CD4-positive, alpha-beta T cell treated with Interferon alpha-2 for 1 hour (primary cell): ENCODE results near the gene DHRSX.
"Not testable (repeated sequence)": the region's sequence is repeated elsewhere in the genome, so short reads cannot be mapped to it uniquely, and the experiment has no call there.

ENCODE experiments used
- DNase-seq, 2 donors: peaks; one replicate each; pipeline ENCODE4 v3.0.0-alpha.2; 2020 to 2022

The DHRSX gene, protein sequence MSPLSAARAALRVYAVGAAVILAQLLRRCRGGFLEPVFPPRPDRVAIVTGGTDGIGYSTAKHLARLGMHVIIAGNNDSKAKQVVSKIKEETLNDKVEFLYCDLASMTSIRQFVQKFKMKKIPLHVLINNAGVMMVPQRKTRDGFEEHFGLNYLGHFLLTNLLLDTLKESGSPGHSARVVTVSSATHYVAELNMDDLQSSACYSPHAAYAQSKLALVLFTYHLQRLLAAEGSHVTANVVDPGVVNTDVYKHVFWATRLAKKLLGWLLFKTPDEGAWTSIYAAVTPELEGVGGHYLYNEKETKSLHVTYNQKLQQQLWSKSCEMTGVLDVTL

DNA sequence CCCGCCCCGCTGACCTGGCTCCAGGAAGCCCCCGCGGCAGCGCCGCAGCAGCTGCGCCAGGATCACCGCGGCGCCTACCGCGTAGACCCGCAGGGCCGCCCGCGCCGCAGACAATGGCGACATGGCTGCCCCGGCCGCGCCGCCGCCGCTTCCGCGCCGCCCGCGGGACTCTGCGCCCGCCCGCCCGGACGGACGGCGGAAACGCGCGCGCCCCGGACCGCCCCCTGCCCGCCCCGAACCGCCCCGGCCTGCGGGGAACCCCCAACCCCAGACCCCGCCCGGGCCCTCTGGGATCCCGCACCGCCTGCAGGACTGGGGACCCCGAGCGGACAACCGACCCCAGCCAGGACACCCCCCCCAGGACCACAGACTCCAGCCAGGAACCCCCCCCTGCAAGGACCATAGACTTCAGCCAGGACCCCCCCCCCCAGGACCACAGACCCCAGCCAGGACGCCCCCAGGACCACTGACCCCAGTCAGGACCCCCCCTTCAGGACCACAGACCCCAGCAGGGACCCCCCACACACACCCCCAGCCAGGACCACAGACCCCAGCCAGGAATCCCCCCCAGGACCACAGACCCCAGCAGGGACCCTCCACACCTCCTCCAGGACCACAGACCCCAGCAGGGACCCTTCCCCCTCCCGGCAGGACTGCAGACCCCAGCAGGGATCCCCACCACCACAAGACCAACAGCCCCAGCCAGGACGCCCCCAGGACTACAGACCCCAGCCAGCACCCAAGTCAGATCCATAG lies at the start of gene DHRSX, which contains the start of gene ZBED1:
Gene DHRSX (minus strand): TSS at position 174 of the 756 bp plus-strand sequence. CDS start 51 bp downstream, at position 123.
Gene ZBED1 (minus strand): TSS at position 174 of the 756 bp plus-strand sequence. CDS start 10,257 bp downstream, outside the sequence.
- peak; percentile 55 to 66 for DNase-seq

DNA sequence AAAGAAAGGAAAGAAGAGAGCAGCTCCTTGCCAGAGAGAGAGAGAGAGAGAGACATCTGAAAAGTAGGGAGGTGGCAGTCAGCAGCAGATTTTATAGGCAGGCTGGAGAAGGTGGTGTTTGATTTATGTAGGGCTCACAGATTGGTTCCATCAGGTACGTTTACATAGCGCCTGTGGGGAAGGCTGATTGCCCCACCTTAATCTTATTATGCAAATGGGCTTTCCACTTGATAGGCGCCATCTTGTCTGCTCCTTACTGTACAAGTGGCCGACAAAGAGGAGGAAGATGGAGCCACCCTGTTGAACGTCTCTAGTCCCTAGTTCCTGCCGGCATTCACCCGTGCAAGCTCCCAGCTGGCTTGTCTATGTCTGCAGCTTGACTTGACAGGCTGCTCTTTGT lies 49.1 kb upstream of the DHRSX start:
- DNase-seq: no peak

DNA sequence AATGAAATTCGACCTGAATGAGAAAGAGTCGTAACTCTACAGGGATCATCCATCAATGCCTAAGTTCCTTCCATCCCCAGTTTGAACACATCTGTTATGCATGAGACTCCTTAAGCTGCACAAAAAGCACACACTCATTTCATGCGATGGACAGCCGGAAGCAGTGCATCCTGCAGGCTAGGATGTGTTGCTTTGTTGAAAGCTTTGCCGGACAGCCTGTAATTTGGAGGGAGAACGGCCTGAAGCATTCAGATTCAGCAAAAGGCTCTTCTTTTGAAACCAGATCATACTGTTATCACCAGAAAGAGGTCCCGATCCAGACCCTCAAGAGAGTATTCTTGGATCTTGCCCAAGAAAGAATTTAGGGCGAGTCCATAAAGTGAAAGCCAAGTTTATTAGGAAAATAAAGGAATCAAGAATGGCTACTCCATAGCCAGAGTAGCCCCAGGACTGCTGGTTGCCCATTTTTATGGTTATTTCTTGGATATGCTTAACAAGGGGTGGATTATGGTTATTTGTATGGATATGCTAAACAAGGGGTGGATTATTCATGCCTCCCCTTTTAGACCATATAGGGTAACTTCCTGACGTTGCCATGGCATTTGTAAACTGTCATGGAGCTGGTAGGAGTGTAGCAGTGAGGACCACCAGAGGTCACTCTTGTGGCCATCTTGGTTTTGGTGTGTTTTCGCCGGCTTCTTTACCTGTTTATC lies 48.1 kb upstream of the DHRSX start:
- DNase-seq: no peak

DNA sequence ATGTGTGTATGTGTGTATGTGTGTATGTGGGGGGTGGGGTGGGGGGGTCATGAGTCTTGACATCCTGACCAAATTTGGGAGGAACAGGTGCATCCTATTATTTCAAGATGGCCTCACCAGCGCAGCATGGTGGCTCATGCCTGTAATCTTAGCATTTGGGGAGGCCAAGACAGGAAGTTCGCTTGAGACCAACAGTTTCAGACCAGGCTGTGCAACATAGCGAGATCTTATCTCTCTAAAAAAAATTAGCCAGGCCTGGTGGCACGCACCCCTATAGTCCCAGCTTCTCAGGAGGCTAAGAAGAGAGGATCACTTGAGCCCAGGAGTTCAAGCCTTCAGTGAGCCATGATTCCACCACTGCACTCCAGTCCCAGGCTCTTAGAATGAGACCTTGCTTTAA lies 47.0 kb upstream of the DHRSX start:
- no peak for DNase-seq

DNA sequence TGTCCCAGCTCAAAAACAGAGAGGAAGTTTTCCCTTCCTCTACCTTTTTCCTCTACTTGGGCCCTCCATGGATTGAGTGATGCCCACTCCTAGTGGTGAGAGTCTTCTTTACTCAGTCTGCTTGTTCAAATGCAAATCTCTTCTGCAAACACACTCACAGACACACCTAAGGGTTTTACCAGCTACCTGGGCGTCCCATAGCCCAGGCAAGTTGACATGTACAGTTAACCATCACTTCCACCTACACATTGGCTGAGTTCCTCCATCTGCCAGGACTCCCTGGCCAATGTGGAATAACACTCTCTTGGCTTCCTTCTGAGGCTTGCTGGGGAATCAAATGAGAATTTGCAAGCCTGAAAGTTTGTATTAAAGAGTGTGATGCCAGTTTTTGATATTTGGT lies 45.7 kb upstream of the DHRSX start:
- no peak for DNase-seq

DNA sequence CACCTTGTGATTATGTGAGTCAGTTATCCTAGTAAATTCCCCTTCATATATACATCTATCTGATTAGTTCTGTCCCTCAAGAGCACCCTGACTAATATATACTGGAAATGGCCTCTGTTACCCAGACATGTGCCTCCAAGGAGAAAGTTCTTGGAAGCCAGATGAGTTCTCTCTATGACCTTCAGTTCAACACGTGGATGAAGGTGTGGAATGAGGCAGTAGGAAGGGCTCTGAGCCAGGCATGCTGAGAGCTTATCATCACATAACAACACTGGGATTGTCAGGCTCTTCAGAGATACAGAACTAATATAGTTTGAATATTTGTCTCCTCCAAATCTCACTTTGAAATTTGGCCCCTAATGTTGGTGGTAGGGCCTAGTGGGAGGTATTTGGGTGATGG lies 44.4 kb upstream of the DHRSX start:
- no peak for DNase-seq

DNA sequence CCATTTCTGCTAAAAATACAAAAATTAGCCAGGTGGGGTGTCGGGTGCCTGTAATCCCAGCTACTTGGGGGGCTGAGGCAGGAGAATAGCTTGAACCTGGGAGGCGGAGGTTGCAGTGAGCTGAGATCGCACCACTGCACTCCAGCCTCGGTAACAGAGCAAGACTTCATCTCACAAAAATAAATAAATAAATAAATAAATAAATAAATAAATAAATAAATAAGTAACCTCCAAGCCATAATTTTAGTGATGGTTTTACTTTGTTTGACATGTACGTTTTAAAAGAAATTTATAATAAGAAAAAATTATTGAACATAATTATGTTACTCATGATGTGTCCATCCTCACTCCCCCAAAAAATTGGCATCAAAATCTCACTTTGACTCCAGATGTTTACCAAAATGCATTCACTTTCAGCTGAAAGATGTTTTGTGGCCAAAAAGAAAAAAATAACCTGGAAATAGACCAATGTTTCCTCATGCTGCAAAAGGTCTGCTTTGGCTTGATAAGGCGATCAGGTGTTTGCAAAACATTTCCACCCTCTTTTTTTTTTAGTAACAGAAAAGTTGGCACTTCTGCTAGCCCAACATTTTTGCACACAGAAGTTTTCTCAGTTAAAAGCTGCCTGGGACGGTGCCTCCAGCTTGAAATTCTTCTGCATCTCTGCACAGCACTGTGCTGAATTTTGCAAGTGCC lies 42.2 kb upstream of the DHRSX start:
- DNase-seq: no peak

DNA sequence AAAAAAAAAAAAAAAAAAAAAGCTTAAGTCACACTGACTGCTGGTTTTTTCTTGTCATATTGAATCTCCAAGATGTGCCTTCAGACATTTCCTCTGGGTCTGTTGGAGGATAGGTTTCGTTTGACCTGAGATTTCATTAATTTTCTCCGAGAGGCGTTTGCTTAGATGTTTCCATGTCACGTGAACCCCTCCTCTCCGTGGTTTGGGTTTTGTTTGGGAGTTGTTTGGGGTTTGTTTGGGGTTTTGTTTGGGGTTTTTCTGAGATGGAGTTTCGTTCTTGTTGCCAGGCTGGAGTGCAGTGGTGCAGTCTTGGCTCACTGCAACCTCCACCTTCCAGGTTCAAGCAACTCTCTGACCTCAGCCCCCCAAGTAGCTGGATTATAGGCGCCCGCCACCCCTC lies 40.8 kb upstream of the DHRSX start:
- no peak for DNase-seq

DNA sequence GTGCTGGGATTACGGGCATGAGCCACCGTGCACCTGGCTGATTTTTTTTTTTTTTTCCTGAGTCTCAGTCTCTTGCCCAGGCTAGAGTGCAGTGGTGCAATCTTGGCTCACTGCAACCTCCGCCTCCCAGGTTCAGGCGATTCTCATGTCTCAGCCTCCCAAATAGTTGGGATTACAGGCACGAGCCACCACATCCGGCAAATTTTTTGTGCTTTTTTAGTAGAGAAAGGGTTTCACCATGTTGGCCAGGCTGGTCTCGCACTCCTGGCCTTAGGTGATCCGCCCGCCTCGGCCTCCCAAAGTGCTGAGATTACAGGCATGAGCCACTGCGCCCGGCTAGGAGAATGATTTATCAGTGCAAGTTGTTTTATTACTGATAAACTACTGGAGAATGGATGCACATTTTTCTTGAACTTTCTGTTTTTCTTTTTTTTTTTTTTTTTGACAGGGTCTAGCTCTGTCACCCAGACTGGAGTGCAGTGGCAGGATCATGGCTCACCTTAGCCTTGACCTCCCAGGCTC lies 39.7 kb upstream of the DHRSX start:
- no peak for DNase-seq

DNA sequence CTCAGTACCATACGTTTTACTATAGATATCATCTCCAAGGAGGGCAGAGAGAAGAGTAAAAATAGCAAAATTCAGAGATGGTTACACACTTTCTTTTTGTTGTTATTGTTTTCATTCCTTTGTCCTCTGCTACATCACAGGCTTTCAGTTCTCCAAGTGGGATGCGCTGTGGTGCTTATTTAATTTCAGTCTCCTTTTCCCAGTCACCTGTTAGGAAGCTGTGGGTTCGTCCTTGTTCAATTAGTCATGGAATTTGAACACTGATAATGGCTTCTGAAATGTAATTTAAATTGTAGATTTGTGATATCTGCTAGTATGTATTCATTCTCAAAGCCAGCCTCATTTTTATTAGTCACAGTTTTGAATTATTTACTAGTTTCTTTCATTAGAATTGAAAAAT lies 38.8 kb upstream of the DHRSX start:
- no peak for DNase-seq

DNA sequence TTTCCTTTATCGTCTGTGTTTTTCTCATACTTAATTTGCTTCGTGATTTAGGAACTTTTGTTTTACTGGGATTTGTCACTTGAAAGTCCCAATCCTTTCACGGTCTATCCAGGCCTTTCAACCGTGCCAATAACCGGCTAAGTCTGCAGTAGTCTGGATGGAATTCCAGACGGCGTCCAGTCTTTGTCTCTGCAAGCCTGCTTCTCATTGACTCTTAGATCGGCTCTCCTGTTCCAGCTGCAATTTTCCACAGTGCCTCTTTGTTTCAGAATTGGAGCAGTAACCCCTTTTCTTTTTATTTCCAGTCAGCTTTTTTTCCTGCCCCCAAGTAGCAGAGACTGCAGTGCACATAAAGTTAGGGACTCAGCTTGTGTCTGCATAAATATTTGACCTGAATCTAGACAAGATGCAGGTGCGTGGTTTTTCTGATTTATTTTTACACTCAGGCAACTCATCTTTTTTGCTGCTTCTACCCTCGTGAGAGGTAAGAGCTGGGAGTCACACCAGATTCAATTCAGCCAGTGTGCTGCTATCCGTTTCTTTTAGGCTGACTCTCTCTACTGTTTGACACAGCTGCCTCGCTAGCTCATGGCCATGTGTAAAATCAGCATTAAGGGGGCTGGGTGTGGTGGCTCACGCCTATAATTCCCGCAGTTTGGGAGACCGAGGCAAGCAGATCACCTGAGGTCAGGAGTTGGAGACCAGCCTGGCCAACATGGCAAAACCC lies 37.4 kb upstream of the DHRSX start:
- no peak for DNase-seq

DNA sequence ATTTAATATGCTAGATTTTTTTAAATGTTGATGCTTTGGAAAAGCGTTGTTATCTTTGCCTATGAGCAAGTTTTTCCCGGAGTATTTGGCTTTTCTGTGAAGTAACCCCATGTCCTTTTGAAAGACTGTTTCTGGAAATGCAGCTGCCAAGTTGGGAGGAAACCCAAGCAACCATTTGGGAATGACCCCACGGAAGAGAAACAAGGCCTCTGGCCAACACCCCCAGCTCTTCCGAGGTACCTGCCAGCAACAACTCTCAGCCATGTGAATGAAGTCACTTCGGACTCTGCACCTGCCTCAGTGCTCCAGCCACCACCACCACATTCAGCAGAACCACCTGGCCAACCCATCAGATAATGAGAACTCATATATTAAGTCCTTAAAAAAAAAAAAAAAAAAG lies 36.2 kb upstream of the DHRSX start:
- DNase-seq: no peak

DNA sequence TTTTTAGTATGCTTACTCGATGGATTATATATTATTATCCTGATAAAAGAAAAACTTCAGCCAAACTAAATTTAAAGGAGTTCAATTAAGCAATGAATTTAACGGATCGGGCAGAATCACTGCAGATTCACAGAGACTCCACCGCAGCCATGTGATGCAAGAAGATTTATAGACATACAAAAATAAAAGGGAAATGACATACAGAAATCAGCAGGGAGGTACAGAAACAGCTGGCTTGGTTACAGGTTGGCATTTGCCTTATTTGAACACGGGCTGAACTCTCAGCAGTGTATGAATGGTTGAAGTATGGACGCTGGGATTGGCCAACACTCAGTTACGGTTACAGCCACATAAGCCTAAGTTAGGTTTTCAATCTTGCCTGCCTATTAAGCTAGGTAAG lies 35.4 kb upstream of the DHRSX start:
- DNase-seq: no peak

DNA sequence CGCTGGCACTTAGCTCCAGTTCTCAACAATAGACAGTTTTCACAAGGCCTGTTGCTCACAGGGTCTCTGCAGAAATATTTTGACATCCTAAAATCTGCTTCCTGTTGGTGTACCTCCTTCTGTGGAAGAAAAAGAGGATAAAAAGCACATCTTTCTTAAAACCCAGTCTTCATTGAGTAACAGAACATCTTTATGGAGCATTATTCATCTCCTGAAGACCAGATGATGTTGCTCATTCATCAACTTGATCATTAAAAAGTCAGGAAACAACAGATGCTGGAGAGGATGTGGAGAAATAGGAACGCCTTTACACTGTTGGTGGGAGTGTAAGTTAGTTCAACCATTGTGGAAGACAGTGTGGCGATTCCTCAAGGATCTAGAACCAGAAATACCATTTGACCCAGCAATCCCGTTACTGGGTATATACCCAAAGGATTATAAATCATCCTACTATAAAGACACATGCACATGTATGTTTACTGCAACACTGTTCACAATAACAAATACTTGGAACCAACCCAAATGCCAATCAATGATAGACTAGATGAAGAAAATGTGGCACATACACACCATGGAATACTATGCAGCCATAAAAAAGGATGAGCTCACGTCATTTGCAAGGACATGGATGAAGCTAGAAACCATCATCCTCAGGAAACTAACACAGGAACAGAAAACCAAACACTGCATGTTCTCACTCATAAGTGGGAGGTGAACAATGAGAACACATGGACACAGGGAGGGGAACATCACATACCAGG lies 33.7 kb upstream of the DHRSX start:
- not testable (repeated sequence) for DNase-seq

DNA sequence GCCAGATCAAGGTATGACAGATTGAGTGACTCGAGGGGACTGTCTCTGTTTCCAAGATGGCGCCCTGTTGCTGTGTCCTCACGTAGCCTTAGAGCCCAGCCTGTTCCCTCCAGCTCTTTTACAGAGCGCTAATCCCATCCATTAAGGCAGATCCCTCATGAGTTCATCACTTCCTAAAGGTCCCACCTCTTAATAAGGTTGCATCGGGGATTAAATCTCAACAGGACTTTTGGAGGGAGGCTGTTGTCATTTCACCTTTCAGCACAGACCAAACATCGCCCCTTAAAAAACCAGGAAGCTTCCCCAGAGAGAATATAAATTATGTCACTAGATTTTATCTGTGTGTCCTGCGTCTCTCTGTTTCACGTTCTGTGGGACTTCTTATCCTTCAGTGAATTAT lies 32.6 kb upstream of the DHRSX start:
- DNase-seq: no peak

DNA sequence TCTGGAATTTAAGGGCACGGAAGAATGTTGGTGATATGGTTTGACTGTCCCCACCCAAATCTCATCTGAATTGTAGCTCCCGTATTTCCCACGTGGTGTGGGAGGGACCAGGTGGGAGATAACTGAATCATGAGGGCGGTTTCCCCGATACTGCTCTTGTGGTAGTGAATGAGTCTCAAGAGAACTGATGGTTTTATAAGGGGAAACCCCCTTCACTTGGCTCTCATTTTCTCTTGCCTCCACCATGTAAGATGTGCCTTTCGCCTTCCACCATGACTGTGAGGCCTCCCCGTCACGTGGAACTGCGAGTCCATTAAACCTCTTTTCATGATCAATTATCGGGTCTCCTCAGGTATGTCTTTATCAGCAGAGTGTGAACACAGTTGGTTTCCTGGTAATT lies 25.6 kb upstream of the DHRSX start:
- no peak for DNase-seq

DNA sequence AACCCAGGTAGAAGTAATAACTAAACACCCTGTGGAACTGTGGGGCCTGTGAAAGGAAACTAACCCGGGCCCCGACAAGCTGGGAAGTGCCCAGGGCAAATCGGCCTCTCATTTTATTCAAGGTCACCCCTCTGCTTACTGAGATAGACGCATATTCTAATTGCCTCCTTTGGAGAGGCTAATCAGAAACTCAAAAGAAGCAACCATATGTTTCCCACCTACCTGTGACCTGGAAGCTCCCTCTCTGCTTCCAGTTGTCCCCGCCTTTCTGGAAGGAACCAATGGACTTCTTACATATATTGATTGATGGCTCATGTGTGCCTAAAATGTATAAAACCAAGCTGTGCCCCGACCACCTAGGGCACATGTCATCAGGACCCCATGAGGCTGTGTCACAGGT lies 23.1 kb upstream of the DHRSX start:
- no peak for DNase-seq

DNA sequence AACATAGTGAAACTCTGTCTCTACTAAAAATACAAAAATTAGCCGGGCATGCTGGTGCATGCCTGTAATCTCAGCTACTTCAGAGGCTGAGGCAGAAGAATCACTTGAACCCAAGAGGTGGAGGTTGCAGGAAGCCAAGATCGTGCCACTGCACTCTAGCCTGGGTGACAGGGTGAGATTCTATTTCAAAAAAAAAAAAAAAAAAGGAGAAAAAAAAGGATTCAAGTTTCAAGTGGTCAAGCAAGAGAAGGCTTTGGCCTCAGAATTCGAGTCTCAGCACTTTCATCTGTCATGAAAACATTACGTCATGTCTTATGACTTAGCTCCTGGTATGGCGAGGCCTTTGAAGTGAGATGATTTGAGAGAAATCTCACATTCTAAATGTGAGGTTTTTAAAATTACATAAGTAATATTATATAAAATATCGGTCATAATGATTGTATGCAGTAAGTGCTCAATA lies 21.2 kb upstream of the DHRSX start:
- DNase-seq: no peak

DNA sequence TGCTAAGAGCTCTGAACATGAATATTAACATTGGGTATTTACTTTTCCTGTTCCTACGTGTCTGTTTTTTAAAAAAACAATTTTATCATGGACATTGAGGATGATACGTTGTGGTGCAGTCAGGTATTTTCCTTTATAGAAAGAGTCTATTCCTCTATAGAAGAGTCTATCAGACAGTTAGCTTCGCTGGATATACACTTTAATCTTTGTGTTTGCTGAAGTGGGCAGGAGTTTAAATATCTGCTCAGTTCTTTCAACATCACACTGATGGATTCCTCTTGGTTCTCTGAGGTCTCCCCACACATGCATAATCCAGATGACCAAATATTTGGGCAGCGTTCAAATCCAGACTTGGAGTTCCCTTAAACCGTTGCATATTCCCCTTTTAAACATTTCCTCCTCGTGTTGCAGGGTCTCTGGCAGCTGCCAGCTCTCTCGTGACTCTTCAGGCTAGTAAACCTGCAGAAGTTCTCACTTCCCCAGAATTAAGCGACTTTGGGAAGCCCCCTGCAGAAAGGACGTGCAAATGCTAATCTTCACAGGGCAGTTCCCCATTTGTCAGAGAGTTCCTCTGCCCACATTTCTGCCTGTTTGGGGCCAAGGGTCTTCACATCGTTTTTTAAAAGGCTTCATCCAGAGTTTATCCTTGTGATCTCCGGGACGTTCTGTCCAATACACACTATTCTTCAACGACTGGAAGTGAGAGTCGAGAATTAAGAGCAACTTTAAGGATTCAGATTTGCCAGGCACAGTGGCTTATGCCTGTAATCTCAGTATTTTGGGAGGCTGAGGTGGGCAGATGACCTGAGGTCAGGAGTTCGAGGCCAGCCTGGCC lies 20.5 kb upstream of the DHRSX start:
- peak; percentile 19 to 63 for DNase-seq

DNA sequence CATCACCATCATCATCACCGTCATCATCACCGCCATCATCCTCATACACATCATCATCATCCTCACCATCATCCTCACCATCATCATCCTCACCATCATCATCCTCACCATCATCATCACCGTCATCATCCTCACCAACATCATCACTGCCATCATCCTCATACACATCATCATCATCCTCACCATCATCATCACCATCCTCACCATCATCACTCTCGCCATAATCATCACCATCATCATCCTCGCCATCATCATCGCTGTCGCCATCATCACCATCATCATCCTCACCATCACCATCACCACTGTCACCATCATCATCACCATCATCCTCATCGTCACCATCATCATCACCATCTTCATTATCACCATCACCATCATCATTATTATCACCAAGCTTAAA lies 19.8 kb upstream of the DHRSX start:
- no peak for DNase-seq
